Activated CD8-positive, alpha-beta T cell treated with anti-CD3 and anti-CD28 coated beads for 36 hours (primary cell): Measurements from ENCODE around the gene RBFOX1. TPM values are rescaled to one million over a fixed set of nuclear protein-coding genes. Genes with fewer than 3 reads are reported as not detected.

Experiments used
- ATAC-seq: fragments of 200-7000 bp; cut with Tn5 transposase; one replicate; pipeline ENCODE4 v1.10.0; 2021; ENCODE audit warnings: mild to moderate bottlenecking, moderate library complexity
- CTCF ChIA-PET: fragments of 350-600 bp; sonication (Branson Sonifier 250); formaldehyde crosslinking; loops from one replicate; lab custom pipeline; 2021; ENCODE audit warnings: antibody characterized with exemption; lab: Charles Lee
- POLR2A ChIA-PET: fragments of 350-600 bp; sonication (Branson Sonifier 250); formaldehyde crosslinking; loops from one replicate; lab custom pipeline; 2021; ENCODE audit warnings: antibody characterized with exemption; lab: Charles Lee
- DNase-seq: peaks from one replicate; pipeline ENCODE4 v3.0.0-alpha.2; 2020
- H3K27ac Mint-ChIP-seq: one replicate; pipeline ENCODE4 v1.8.0; 2021; ENCODE audit warnings: mild to moderate bottlenecking, mixed read lengths
- H3K27me3 Mint-ChIP-seq: one replicate; pipeline ENCODE4 v1.8.0; 2021; ENCODE audit warnings: mixed read lengths
- H3K36me3 Mint-ChIP-seq: one replicate; pipeline ENCODE4 v1.8.0; 2021; ENCODE audit warnings: low read depth, mixed read lengths
- H3K4me1 Mint-ChIP-seq: one replicate; pipeline ENCODE4 v1.8.0; 2021; ENCODE audit warnings: low read depth, mixed read lengths
- H3K4me3 Mint-ChIP-seq: one replicate; pipeline ENCODE4 v1.8.0; 2021; ENCODE audit warnings: mild to moderate bottlenecking, moderate library complexity, mixed read lengths
- H3K9me3 Mint-ChIP-seq: one replicate; pipeline ENCODE4 v1.8.0; 2021; ENCODE audit warnings: mixed read lengths
- CTCF ChIP-seq: fragments of 200-600 bp; IDR thresholded peaks from one replicate; pipeline ENCODE4 v1.8.0; 2022; ENCODE audit warnings: antibody characterized with exemption, mild to moderate bottlenecking
- intact Hi-C: fragments of 100-400 bp; cut with micrococcal nuclease; formaldehyde crosslinking; loops from one replicate; pipeline ENCODE4 v1.10.0; 2022
- total RNA-seq, 2 experiments: library from RNA; stranded (reverse); gene quantifications; one replicate each; pipeline ENCODE4 v1.2.3, GENCODE V29; 2021

The RBFOX1 gene
- total RNA-seq, 2 experiments from 2014 or later: not detected

- Mint-ChIP-seq H3K9me3 (peaks cover 17% of the 10 kb centered on the region), H3K4me1 (no peaks in the 10 kb centered on the region), H3K4me3 (no peak overlapping the region), H3K27me3 (no peaks in the 10 kb centered on the region), H3K36me3 (no peaks in the 10 kb centered on the region), H3K27ac (no peak overlapping the region)
- DNase-seq (no peak), ATAC-seq (no peak)
- POLR2A ChIA-PET: no interaction called here
- intact Hi-C loops: no loop called here
- CTCF ChIA-PET: no interaction called here
- no peak for TF ChIP-seq CTCF
Measured at GRCh38 chr16:7456211-7456610, 123.6 kb downstream of the RBFOX1 start.

GRCh38 chr16:7458144-7458543, 125.5 kb downstream of the RBFOX1 start:
- H3K27ac Mint-ChIP-seq: no peak overlapping the region
- no peak for TF ChIP-seq CTCF
- no peak overlapping the region for H3K4me3 Mint-ChIP-seq
- DNase-seq (no peak), ATAC-seq (no peak)
- intact Hi-C loops: no loop called here
- CTCF ChIA-PET: no interaction called here
- POLR2A ChIA-PET: no interaction called here
- H3K9me3 Mint-ChIP-seq: peaks cover 13% of the 10 kb centered on the region
- no peaks in the 10 kb centered on the region for H3K36me3 Mint-ChIP-seq
- H3K27me3 Mint-ChIP-seq: no peaks in the 10 kb centered on the region
- H3K4me1 Mint-ChIP-seq: no peaks in the 10 kb centered on the region

GRCh38 chr16:7470344-7470743, 137.7 kb downstream of the RBFOX1 start:
- H3K27me3 Mint-ChIP-seq: no peaks in the 10 kb centered on the region
- no peak for ATAC-seq
- ChIA-PET CTCF (no interaction called here), POLR2A (no interaction called here)
- H3K4me3 Mint-ChIP-seq: no peak overlapping the region
- peaks cover 6% of the 10 kb centered on the region for H3K9me3 Mint-ChIP-seq
- intact Hi-C loops: no loop called here
- DNase-seq: no peak
- TF ChIP-seq CTCF: no peak
- no peaks in the 10 kb centered on the region for H3K4me1 Mint-ChIP-seq
- no peak overlapping the region for H3K27ac Mint-ChIP-seq
- H3K36me3 Mint-ChIP-seq: no peaks in the 10 kb centered on the region

GRCh38 chr16:7471268-7471667, 138.6 kb downstream of the RBFOX1 start:
- TF ChIP-seq CTCF: no peak
- Mint-ChIP-seq H3K4me3 (no peak overlapping the region), H3K36me3 (no peaks in the 10 kb centered on the region), H3K27ac (no peak overlapping the region), H3K27me3 (no peaks in the 10 kb centered on the region), H3K4me1 (no peaks in the 10 kb centered on the region), H3K9me3 (peaks cover 6% of the 10 kb centered on the region)
- ChIA-PET POLR2A (no interaction called here), CTCF (no interaction called here)
- no peak for DNase-seq
- no peak for ATAC-seq
- intact Hi-C loops: no loop called here

- H3K27me3 Mint-ChIP-seq: no peaks in the 10 kb centered on the region
- intact Hi-C loops: no loop called here
- no peaks in the 10 kb centered on the region for H3K36me3 Mint-ChIP-seq
- H3K27ac Mint-ChIP-seq: no peak overlapping the region
- TF ChIP-seq CTCF: no peak
- DNase-seq (no peak), ATAC-seq (no peak)
- CTCF ChIA-PET: no interaction called here
- POLR2A ChIA-PET: no interaction called here
- H3K4me1 Mint-ChIP-seq: no peaks in the 10 kb centered on the region
- H3K4me3 Mint-ChIP-seq: no peak overlapping the region
- peaks cover 1% of the 10 kb centered on the region for H3K9me3 Mint-ChIP-seq
Measured at GRCh38 chr16:7482032-7482431, 149.4 kb downstream of the RBFOX1 start.
